Calu3 (cell line): ENCODE data around the gene CERKL. TPM values are rescaled to one million over a fixed set of nuclear protein-coding genes. Genes with fewer than 3 reads are reported as not detected.

Experiments used
- BruUV-seq: library from RNA; stranded (reverse); fragments of 400-500 nt; replicated peaks from 2 replicates; lab custom pipeline; 2021; lab: Mats Ljungman, UMichigan
- CTCF ChIA-PET: fragments of 300-600 bp; sonication (Branson Sonifier 250); formaldehyde crosslinking; loops from one replicate; lab custom pipeline; 2022; ENCODE audit warnings: antibody characterized with exemption; lab: Charles Lee
- DNase-seq: peaks from one replicate; pipeline ENCODE4 v3.0.0; 2022
- H3K27ac Mint-ChIP-seq: one replicate; pipeline ENCODE4 v1.8.0; 2022; ENCODE audit warnings: mixed read lengths; ENCODE audit not compliant: unreplicated experiment
- H3K27me3 Mint-ChIP-seq: one replicate; pipeline ENCODE4 v1.8.0; 2022; ENCODE audit warnings: mixed read lengths; ENCODE audit not compliant: unreplicated experiment
- H3K36me3 Mint-ChIP-seq: one replicate; pipeline ENCODE4 v1.8.0; 2022; ENCODE audit warnings: mild to moderate bottlenecking, moderate library complexity, mixed read lengths; ENCODE audit not compliant: insufficient read depth, unreplicated experiment
- H3K4me1 Mint-ChIP-seq: one replicate; pipeline ENCODE4 v1.8.0; 2022; ENCODE audit warnings: mild to moderate bottlenecking, low read depth, mixed read lengths; ENCODE audit not compliant: unreplicated experiment
- H3K4me3 Mint-ChIP-seq: one replicate; pipeline ENCODE4 v1.8.0; 2022; ENCODE audit warnings: mild to moderate bottlenecking, low read depth, moderate library complexity, mixed read lengths; ENCODE audit not compliant: unreplicated experiment
- H3K9me3 Mint-ChIP-seq: one replicate; pipeline ENCODE4 v1.8.0; 2022; ENCODE audit warnings: low read depth, mixed read lengths; ENCODE audit not compliant: unreplicated experiment
- intact Hi-C: fragments of 100-400 bp; cut with micrococcal nuclease; formaldehyde crosslinking; loops from one replicate; pipeline ENCODE4 v1.10.0; 2022; ENCODE audit not compliant: unreplicated experiment
- total RNA-seq: library from RNA; stranded (reverse); gene quantifications from 2 replicates; pipeline ENCODE4 v1.2.3, GENCODE V29; 2022
- TF ChIP-seq, protein P1 (sequence below): fragments of 200-600 bp; IDR thresholded peaks from one replicate; pipeline ENCODE4 v1.8.0; 2022; ENCODE audit warnings: antibody characterized with exemption; ENCODE audit not compliant: unreplicated experiment

The CERKL gene
- total RNA-seq, 1 experiment from 2014 or later: 1.1 TPM

DNA sequence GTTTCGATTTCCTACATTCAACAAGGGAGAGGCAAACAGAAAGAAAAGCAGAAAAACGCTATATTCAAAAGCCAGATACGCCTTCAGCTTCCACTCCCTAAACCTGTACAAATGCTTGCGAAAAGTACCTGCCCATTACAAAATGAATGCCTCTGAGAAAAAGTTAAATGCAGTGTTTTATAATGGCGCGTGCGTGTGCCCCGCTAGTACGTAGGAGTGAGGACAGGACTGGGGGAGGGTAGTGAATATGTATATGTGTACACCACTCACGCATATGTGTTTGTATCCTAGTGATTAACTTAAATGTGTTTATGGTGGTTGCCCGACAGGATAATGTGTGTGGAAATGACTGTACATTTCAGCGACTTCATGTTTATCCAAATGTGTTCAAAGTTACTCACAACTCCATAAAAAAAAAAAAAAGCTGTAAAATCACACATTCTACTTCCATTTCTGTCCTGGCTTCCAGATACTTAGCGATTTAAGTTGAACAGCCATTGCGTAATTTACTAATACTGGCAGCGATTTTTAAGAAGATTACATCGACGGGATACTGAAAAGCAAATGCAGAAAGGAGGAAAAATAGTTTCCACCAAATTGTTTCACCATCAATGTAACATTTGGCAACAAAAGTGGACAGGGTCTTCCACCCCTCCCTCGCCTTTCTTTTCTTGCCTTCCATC lies 22.1 kb upstream of the CERKL start:
- Mint-ChIP-seq H3K9me3 (peaks cover 2% of the 10 kb centered on the region), H3K27ac (no peak overlapping the region), H3K36me3 (peaks cover 10% of the 10 kb centered on the region), H3K4me1 (peaks cover 20% of the 10 kb centered on the region), H3K27me3 (peaks cover 68% of the 10 kb centered on the region), H3K4me3 (no peak overlapping the region)
- TF ChIP-seq, protein P1, sequence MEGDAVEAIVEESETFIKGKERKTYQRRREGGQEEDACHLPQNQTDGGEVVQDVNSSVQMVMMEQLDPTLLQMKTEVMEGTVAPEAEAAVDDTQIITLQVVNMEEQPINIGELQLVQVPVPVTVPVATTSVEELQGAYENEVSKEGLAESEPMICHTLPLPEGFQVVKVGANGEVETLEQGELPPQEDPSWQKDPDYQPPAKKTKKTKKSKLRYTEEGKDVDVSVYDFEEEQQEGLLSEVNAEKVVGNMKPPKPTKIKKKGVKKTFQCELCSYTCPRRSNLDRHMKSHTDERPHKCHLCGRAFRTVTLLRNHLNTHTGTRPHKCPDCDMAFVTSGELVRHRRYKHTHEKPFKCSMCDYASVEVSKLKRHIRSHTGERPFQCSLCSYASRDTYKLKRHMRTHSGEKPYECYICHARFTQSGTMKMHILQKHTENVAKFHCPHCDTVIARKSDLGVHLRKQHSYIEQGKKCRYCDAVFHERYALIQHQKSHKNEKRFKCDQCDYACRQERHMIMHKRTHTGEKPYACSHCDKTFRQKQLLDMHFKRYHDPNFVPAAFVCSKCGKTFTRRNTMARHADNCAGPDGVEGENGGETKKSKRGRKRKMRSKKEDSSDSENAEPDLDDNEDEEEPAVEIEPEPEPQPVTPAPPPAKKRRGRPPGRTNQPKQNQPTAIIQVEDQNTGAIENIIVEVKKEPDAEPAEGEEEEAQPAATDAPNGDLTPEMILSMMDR: no peak
- intact Hi-C loops: no loop called here
- CTCF ChIA-PET: no interaction called here
- BruUV-seq: no TSS peak
- no peak for DNase-seq

- BruUV-seq: no TSS peak
- H3K4me3 Mint-ChIP-seq: no peak overlapping the region
- peaks cover 5% of the 10 kb centered on the region for H3K36me3 Mint-ChIP-seq
- DNase-seq: no peak
- CTCF ChIA-PET: no interaction called here
- TF ChIP-seq, protein P1: no peak
- H3K9me3 Mint-ChIP-seq: peaks cover 2% of the 10 kb centered on the region
- peaks cover 14% of the 10 kb centered on the region for H3K4me1 Mint-ChIP-seq
- H3K27me3 Mint-ChIP-seq: peaks cover 58% of the 10 kb centered on the region
- intact Hi-C loops: no loop called here
- H3K27ac Mint-ChIP-seq: no peak overlapping the region
Observed at GRCh38 chr2:181677912-181678586, 21.1 kb upstream of the CERKL start.

- peaks cover 30% of the 10 kb centered on the region for H3K27me3 Mint-ChIP-seq
- no peaks in the 10 kb centered on the region for H3K4me1 Mint-ChIP-seq
- TF ChIP-seq, protein P1: no peak
- no peak for DNase-seq
- peaks cover 2% of the 10 kb centered on the region for H3K9me3 Mint-ChIP-seq
- intact Hi-C loops: no loop called here
- CTCF ChIA-PET: no interaction called here
- no peak overlapping the region for H3K27ac Mint-ChIP-seq
- no TSS peak for BruUV-seq
- H3K4me3 Mint-ChIP-seq: no peak overlapping the region
- no peaks in the 10 kb centered on the region for H3K36me3 Mint-ChIP-seq
Observed at GRCh38 chr2:181675254-181675653, 18.3 kb upstream of the CERKL start.

- Mint-ChIP-seq H3K27me3 (peaks cover 26% of the 10 kb centered on the region), H3K27ac (no peak overlapping the region), H3K4me3 (no peak overlapping the region), H3K36me3 (no peaks in the 10 kb centered on the region), H3K4me1 (no peaks in the 10 kb centered on the region), H3K9me3 (peaks cover 2% of the 10 kb centered on the region)
- intact Hi-C loops: no loop called here
- no peak for DNase-seq
- BruUV-seq: no TSS peak
- CTCF ChIA-PET: no interaction called here
- TF ChIP-seq, protein P1: no peak
Observed at GRCh38 chr2:181674461-181674860, 17.6 kb upstream of the CERKL start.
